ENCODE measurements around the gene SDCCAG8. TPM values are rescaled to one million over a fixed set of nuclear protein-coding genes. Genes with fewer than 3 reads are reported as not detected.

SDCCAG8 gene
- total RNA-seq, 1 experiment from 2014 or later: 10.0 TPM

DNA sequence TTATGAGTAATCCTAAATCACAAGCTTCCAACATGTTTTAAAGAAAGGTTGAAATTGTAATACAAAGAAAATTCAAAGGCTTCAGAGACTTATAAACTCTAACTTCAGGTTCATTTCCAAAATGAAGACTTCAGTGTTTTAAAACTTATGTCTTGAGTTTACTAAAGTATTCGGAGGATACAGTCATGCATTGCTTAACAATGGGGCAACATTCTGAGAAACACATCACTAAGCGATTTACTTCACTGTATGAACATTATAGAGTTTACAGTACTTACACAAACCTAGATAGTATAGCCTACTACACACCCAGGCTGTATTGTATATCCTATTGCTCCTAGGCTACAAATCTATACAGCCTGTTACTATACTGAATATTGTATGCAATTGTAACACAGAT lies 39.1 kb upstream of the SDCCAG8 start:
- DNase-seq: no peak
- no peaks in the 10 kb centered on the region; a peak in 1 of 5 replicates for H3K9me3 Mint-ChIP-seq
- Histone ChIP-seq H4K5ac (ENCODE audit: insufficient read length, low read depth, low read length) (no peak overlapping the region), H3K4me1 (ENCODE audit: insufficient read depth, low read length) (no peaks in the 10 kb centered on the region), H2BK20ac (ENCODE audit: low read depth, low read length, poor library complexity, severe bottlenecking) (no peak overlapping the region), H3K4ac (ENCODE audit: low read depth, low read length) (no peak overlapping the region), H3K14ac (ENCODE audit: insufficient read depth, low read length) (no peak overlapping the region), H2BK5ac (ENCODE audit: insufficient read length, low read length) (no peak overlapping the region), H3K56ac (ENCODE audit: insufficient read length, low read depth, low read length) (no peak overlapping the region), H3K4me2 (ENCODE audit: insufficient read depth, insufficient read length, low read length) (no peak overlapping the region), H2BK12ac (ENCODE audit: insufficient read length, low read depth, low read length) (no peak overlapping the region), H3K18ac (ENCODE audit: insufficient read length, low read depth, low read length) (no peak overlapping the region), H3K79me2 (ENCODE audit: insufficient read depth, low read length) (no peaks in the 10 kb centered on the region), H4K8ac (replicated peaks; ENCODE audit: insufficient read length, low read depth, low read length) (no peak overlapping the region), H3K23me2 (ENCODE audit: insufficient read length, low read depth, low read length, poor library complexity, severe bottlenecking) (no peaks in the 10 kb centered on the region), H3K23ac (ENCODE audit: insufficient read length, low read depth, low read length) (no peak overlapping the region), H3K9me3 (ENCODE audit: control insufficient read depth, low read depth, low read length) (no peaks in the 10 kb centered on the region), H2BK120ac (ENCODE audit: low read depth, low read length, poor library complexity, severe bottlenecking) (no peak overlapping the region), H4K91ac (ENCODE audit: insufficient read length, low read depth, low read length) (no peak overlapping the region), H3K27me3 (ENCODE audit: insufficient read depth, low read length) (no peaks in the 10 kb centered on the region), H2AFZ (ENCODE audit: low read length) (no peak overlapping the region), H3K79me1 (ENCODE audit: insufficient read depth, low read depth, low read length, poor library complexity, severe bottlenecking) (no peaks in the 10 kb centered on the region), H3K27ac (ENCODE audit: insufficient read length, low read depth, low read length) (no peak overlapping the region), H2AK5ac (ENCODE audit: insufficient read length, low read length) (no peak overlapping the region), H3K9ac (ENCODE audit: extremely low read depth, insufficient read length, low read length) (no peak overlapping the region), H2BK15ac (ENCODE audit: low read depth, low read length) (no peak overlapping the region), H4K20me1 (ENCODE audit: control insufficient read depth, insufficient read depth, insufficient read length) (no peaks in the 10 kb centered on the region), H3T11ph (ENCODE audit: low read length) (no peak overlapping the region)
- no peak for TF ChIP-seq CTCF (conservative IDR thresholded peaks at IDR 0.05)
- H3K27me3 Mint-ChIP-seq (ENCODE audit: low read depth): no peaks in the 10 kb centered on the region
- peak overlapping the region in 1 of 3 experiments; percentile 62; a peak in 1 of 7 replicates for H3K27ac Mint-ChIP-seq
- H3K36me3 Mint-ChIP-seq (ENCODE audit: insufficient read depth in 1 of 3, low read depth in 3 of 3): peaks cover 43 to 54% (median 46%) of the 10 kb centered on the region in 3 experiments
- peaks cover 8 to 13% of the 10 kb centered on the region in 2 experiments for H3K4me1 Mint-ChIP-seq
- no CpG with 5 or more reads among the region's 2 CpGs for WGBS (ENCODE audit: extremely low coverage, insufficient read length, low lambda C conversion rate)
- H3K4me3 Mint-ChIP-seq: no peak overlapping the region
